HEK293 (cell line): ENCODE results near the gene IGFBP5.

Experiments used
- CTCF ChIA-PET: fragments of 350-600 bp; formaldehyde crosslinking; extraction: SDS; loops from one replicate; lab custom pipeline; 2021; ENCODE audit warnings: antibody characterized with exemption; lab: Yijun Ruan, JAX
- POLR2A ChIA-PET: fragments of 300-600 bp; formaldehyde crosslinking; extraction: SDS; loops from one replicate; lab custom pipeline; 2020; ENCODE audit warnings: antibody characterized with exemption, inconsistent platforms; lab: Yijun Ruan, JAX
- H3K27ac ChIP-seq: fragments of 200-500 bp; sonication (Bioruptor generic); 2 replicates; pipeline ENCODE4 v1.5.1; 2014; ENCODE audit warnings: low read depth, low read length, control low read depth, inconsistent platforms; ENCODE audit errors: extremely low read depth
- H3K36me3 ChIP-seq, 2 experiments: fragments of 200-500 bp in 1 of 2; sonication (Bioruptor generic) in 1 of 2; 1 replicate in 1 of 2; 2 replicates in 1 of 2; pipeline ENCODE4 v1.5.1; 2014 to 2017; ENCODE audit warnings: inconsistent platforms in 2 of 2, low read length in 2 of 2; ENCODE audit not compliant: control insufficient read depth in 2 of 2, insufficient read depth in 1 of 2
- H3K4me1 ChIP-seq: fragments of 200-500 bp; sonication (Bioruptor generic); 2 replicates; pipeline ENCODE4 v1.5.1; 2014; ENCODE audit warnings: mild to moderate bottlenecking, low read length, inconsistent platforms; ENCODE audit not compliant: control insufficient read depth, insufficient read depth
- H3K4me3 ChIP-seq: 2 replicates; pipeline ENCODE4 v1.5.1; 2011; ENCODE audit warnings: low read depth, mild to moderate bottlenecking, control low read depth, low read length, moderate library complexity
- H3K9me3 ChIP-seq: fragments of 200-500 bp; sonication (Bioruptor generic); 2 replicates; pipeline ENCODE4 v1.5.1; 2014; ENCODE audit warnings: low read depth, low read length, inconsistent platforms; ENCODE audit not compliant: control insufficient read depth, insufficient read depth
- GLIS1 ChIP-seq: fragments of 450-650 bp; formaldehyde crosslinking; IDR thresholded peaks from 2 replicates; pipeline ENCODE4 v1.5.1; 2016; ENCODE audit warnings: missing biosample characterization, missing genetic modification characterization
- HOXD13 ChIP-seq: sonication (generic); formaldehyde crosslinking; IDR thresholded peaks from 2 replicates; pipeline ENCODE4 v1.8.0; 2022; ENCODE audit warnings: missing genetic modification reagents, borderline replicate concordance
- KLF16 ChIP-seq: fragments of 450-650 bp; formaldehyde crosslinking; IDR thresholded peaks from 2 replicates; pipeline ENCODE4 v1.5.1; 2017; ENCODE audit warnings: missing biosample characterization, missing genetic modification characterization
- KLF8 ChIP-seq: fragments of 450-650 bp; formaldehyde crosslinking; IDR thresholded peaks from 2 replicates; pipeline ENCODE4 v1.5.1; 2016; ENCODE audit warnings: missing biosample characterization, missing genetic modification characterization
- OSR2 ChIP-seq: fragments of 450-650 bp; formaldehyde crosslinking; IDR thresholded peaks from 2 replicates; pipeline ENCODE4 v1.5.1; 2016; ENCODE audit warnings: missing biosample characterization, missing genetic modification characterization
- REPIN1 ChIP-seq: fragments of 450-650 bp; formaldehyde crosslinking; IDR thresholded peaks from 2 replicates; pipeline ENCODE4 v1.5.1; 2017; ENCODE audit warnings: missing biosample characterization, missing genetic modification characterization, low read depth
- SCRT1 ChIP-seq: fragments of 450-650 bp; formaldehyde crosslinking; IDR thresholded peaks from 2 replicates; pipeline ENCODE4 v1.5.1; 2016; ENCODE audit warnings: missing biosample characterization, missing genetic modification characterization, borderline replicate concordance
- ZBTB20 ChIP-seq: fragments of 450-650 bp; formaldehyde crosslinking; IDR thresholded peaks from 2 replicates; pipeline ENCODE4 v1.5.1; 2016; ENCODE audit warnings: missing biosample characterization, missing genetic modification characterization
- ZBTB21 ChIP-seq: fragments of 450-650 bp; formaldehyde crosslinking; IDR thresholded peaks from 2 replicates; pipeline ENCODE4 v1.5.1; 2017; ENCODE audit warnings: missing biosample characterization, missing genetic modification characterization
- ZBTB7A ChIP-seq: fragments of 450-650 bp; formaldehyde crosslinking; IDR thresholded peaks from 2 replicates; pipeline ENCODE4 v1.5.1; 2016; ENCODE audit warnings: low read depth, missing biosample characterization, missing genetic modification characterization
- ZNF274 ChIP-seq, 2 experiments: fragments of 200-500 bp in 1 of 2; fragments of 450-650 bp in 1 of 2; sonication (Bioruptor generic) in 1 of 2; formaldehyde crosslinking in 1 of 2; IDR thresholded peaks; 2 replicates each; pipeline versions ENCODE4 v1.5.1 to v1.6.1; 2014 to 2016; ENCODE audit warnings: borderline replicate concordance in 1 of 2, inconsistent platforms in 1 of 2, low read length in 1 of 2, missing biosample characterization in 1 of 2, missing genetic modification characterization in 1 of 2
- ZNF280D ChIP-seq: fragments of 450-650 bp; formaldehyde crosslinking; IDR thresholded peaks from 2 replicates; pipeline ENCODE4 v1.5.1; 2016; ENCODE audit warnings: missing biosample characterization, missing genetic modification characterization
- ZNF292 ChIP-seq: fragments of 450-650 bp; formaldehyde crosslinking; IDR thresholded peaks from 2 replicates; pipeline ENCODE4 v1.5.1; 2016; ENCODE audit warnings: low read depth, missing biosample characterization, missing genetic modification characterization, borderline replicate concordance
- ZNF558 ChIP-seq: fragments of 450-650 bp; formaldehyde crosslinking; IDR thresholded peaks from 2 replicates; pipeline ENCODE4 v1.5.1; 2016; ENCODE audit warnings: missing biosample characterization, missing genetic modification characterization
- ZNF621 ChIP-seq: fragments of 450-650 bp; formaldehyde crosslinking; IDR thresholded peaks from 2 replicates; pipeline ENCODE4 v1.5.1; 2017; ENCODE audit warnings: missing biosample characterization, missing genetic modification characterization
- ZNF629 ChIP-seq: fragments of 450-650 bp; formaldehyde crosslinking; IDR thresholded peaks from 2 replicates; pipeline ENCODE4 v1.5.1; 2017; ENCODE audit warnings: missing biosample characterization, missing genetic modification characterization
- ZNF664 ChIP-seq: fragments of 450-650 bp; formaldehyde crosslinking; IDR thresholded peaks from 2 replicates; pipeline ENCODE4 v1.5.1; 2016; ENCODE audit warnings: missing biosample characterization, missing genetic modification characterization
- ZNF677 ChIP-seq: fragments of 450-650 bp; IDR thresholded peaks from 2 replicates; pipeline ENCODE4 v1.5.0; 2018; ENCODE audit warnings: missing biosample characterization, mild to moderate bottlenecking, missing genetic modification characterization, moderate library complexity
- ZNF792 ChIP-seq: fragments of 450-650 bp; formaldehyde crosslinking; IDR thresholded peaks from 2 replicates; pipeline ENCODE4 v1.5.1; 2016; ENCODE audit warnings: missing biosample characterization, missing genetic modification characterization
- ZSCAN16 ChIP-seq: fragments of 450-650 bp; formaldehyde crosslinking; IDR thresholded peaks from 2 replicates; pipeline ENCODE4 v1.5.1; 2016; ENCODE audit warnings: missing biosample characterization, missing genetic modification characterization
- TF ChIP-seq, protein P1 (sequence below): fragments of 450-650 bp; IDR thresholded peaks from 2 replicates; pipeline ENCODE4 v1.5.1; 2018; ENCODE audit warnings: missing biosample characterization, missing genetic modification characterization
- TF ChIP-seq, protein P2 (sequence below): fragments of 450-650 bp; formaldehyde crosslinking; IDR thresholded peaks from 2 replicates; pipeline ENCODE4 v1.5.1; 2016; ENCODE audit warnings: missing biosample characterization, missing genetic modification characterization
- TF ChIP-seq, protein P3 (sequence below): fragments of 450-650 bp; formaldehyde crosslinking; IDR thresholded peaks from 2 replicates; pipeline ENCODE4 v1.5.1; 2017; ENCODE audit warnings: missing biosample characterization, missing genetic modification characterization
- TF ChIP-seq, protein P4 (sequence below): fragments of 450-650 bp; formaldehyde crosslinking; optimal IDR thresholded peaks from 2 replicates; pipeline ENCODE3; 2016; ENCODE audit warnings: missing biosample characterization, mild to moderate bottlenecking, missing genetic modification characterization

Gene IGFBP5

GRCh38 chr2:216689397-216689796 lies 6.0 kb downstream of the IGFBP5 start:
- Histone ChIP-seq H3K4me1 (peaks cover 13% of the 10 kb centered on the region), H3K27ac (no peak overlapping the region; the same call in 1 of the 2 replicates), H3K4me3 (no peak overlapping the region), H3K36me3 (peaks cover 0 to 15% of the 10 kb centered on the region in 2 experiments; a peak in 1 of 3 replicates), H3K9me3 (no peaks in the 10 kb centered on the region)
- ChIA-PET POLR2A (interaction anchor here (0.6 kb wide), 1 partner anchor 122 kb away, joined by 3 read pairs; no protein-coding TSS in a partner anchor), CTCF (interaction anchor here (0.6 to 1.1 kb wide), 4 partner anchors 9 to 1024 kb away, joined by 3 to 4 read pairs (median 3); no protein-coding TSS in a partner anchor)
- TF ChIP-seq ZNF792 (tag by site-specific recombination) (no peak), HOXD13 (CRISPR knock-in tag) (no peak), ZNF621 (tag by site-specific recombination) (no peak), ZNF280D (no peak)

DNA sequence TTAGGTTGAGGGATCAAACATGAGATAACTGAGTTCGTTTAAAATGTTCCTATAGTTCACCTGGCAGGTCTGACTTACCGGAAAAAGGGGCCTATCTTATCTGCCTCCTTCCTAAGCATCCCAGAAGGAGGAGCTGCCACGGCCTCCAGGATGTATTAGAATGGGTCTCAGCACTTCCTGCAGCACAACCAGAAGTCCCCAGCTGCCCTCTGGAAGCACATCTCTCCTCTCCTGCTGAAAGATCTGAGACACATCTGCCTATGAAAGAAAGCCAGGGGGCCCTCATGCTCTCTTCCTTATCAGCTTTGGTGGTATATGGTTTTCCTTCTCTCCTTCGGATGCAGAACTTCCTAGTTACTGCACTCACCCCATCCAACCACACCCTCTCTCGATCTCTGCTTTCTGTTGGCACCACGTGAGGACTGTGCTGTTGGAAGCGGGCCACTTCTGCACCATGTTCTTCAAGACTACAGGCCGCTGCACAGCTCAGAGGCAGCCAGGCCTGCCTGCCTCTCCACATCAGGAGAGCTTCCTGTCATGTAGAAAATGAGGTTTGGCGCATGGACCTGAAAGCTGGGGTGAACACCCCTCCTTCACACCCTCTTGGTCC lies 6.5 kb downstream of the IGFBP5 start:
- TF ChIP-seq, protein P1, sequence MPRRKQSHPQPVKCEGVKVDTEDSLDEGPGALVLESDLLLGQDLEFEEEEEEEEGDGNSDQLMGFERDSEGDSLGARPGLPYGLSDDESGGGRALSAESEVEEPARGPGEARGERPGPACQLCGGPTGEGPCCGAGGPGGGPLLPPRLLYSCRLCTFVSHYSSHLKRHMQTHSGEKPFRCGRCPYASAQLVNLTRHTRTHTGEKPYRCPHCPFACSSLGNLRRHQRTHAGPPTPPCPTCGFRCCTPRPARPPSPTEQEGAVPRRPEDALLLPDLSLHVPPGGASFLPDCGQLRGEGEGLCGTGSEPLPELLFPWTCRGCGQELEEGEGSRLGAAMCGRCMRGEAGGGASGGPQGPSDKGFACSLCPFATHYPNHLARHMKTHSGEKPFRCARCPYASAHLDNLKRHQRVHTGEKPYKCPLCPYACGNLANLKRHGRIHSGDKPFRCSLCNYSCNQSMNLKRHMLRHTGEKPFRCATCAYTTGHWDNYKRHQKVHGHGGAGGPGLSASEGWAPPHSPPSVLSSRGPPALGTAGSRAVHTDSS: no peak
- TF ChIP-seq ZNF629 (no peak), SCRT1 (no peak), KLF16 (no peak), GLIS1 (tag by site-specific recombination) (no peak), ZSCAN16 (tag by site-specific recombination) (no peak), OSR2 (tag by site-specific recombination) (no peak), ZNF558 (no peak), ZBTB21 (tag by site-specific recombination) (no peak), ZNF274 (IDR thresholded peaks at IDR 0.05; ENCODE audit: low read length) (no peak), ZNF274 (tag by site-specific recombination; IDR thresholded peaks at IDR 0.05; ENCODE audit: borderline replicate concordance) (no peak), ZNF664 (no peak), ZNF677 (tag by site-specific recombination) (no peak), ZBTB20 (tag by site-specific recombination) (no peak), REPIN1 (tag by site-specific recombination) (no peak), KLF8 (no peak), ZNF292 (tag by site-specific recombination) (no peak), ZBTB7A (tag by site-specific recombination) (no peak)
- TF ChIP-seq, protein P2, sequence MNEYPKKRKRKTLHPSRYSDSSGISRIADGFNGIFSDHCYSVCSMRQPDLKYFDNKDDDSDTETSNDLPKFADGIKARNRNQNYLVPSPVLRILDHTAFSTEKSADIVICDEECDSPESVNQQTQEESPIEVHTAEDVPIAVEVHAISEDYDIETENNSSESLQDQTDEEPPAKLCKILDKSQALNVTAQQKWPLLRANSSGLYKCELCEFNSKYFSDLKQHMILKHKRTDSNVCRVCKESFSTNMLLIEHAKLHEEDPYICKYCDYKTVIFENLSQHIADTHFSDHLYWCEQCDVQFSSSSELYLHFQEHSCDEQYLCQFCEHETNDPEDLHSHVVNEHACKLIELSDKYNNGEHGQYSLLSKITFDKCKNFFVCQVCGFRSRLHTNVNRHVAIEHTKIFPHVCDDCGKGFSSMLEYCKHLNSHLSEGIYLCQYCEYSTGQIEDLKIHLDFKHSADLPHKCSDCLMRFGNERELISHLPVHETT (tag by site-specific recombination): no peak
- TF ChIP-seq, protein P3, sequence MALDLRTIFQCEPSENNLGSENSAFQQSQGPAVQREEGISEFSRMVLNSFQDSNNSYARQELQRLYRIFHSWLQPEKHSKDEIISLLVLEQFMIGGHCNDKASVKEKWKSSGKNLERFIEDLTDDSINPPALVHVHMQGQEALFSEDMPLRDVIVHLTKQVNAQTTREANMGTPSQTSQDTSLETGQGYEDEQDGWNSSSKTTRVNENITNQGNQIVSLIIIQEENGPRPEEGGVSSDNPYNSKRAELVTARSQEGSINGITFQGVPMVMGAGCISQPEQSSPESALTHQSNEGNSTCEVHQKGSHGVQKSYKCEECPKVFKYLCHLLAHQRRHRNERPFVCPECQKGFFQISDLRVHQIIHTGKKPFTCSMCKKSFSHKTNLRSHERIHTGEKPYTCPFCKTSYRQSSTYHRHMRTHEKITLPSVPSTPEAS (tag by site-specific recombination): no peak
- TF ChIP-seq, protein P4, sequence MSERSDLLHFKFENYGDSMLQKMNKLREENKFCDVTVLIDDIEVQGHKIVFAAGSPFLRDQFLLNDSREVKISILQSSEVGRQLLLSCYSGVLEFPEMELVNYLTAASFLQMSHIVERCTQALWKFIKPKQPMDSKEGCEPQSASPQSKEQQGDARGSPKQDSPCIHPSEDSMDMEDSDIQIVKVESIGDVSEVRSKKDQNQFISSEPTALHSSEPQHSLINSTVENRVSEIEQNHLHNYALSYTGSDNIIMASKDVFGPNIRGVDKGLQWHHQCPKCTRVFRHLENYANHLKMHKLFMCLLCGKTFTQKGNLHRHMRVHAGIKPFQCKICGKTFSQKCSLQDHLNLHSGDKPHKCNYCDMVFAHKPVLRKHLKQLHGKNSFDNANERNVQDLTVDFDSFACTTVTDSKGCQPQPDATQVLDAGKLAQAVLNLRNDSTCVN: no peak
- peaks cover 13% of the 10 kb centered on the region for H3K4me1 ChIP-seq
- H3K9me3 ChIP-seq: no peaks in the 10 kb centered on the region
- H3K36me3 ChIP-seq: peaks cover 0 to 15% of the 10 kb centered on the region in 2 experiments; a peak in 1 of 3 replicates
- CTCF ChIA-PET: interaction anchor here (0.6 to 1.1 kb wide), 4 partner anchors 23 to 778 kb away, joined by 3 to 5 read pairs (median 4); no protein-coding TSS in a partner anchor
- H3K27ac ChIP-seq: no peak overlapping the region; the same call in 1 of the 2 replicates
- POLR2A ChIA-PET: interaction anchor here (0.6 kb wide), 1 partner anchor 121 kb away, joined by 3 read pairs; no protein-coding TSS in a partner anchor
- H3K4me3 ChIP-seq: no peak overlapping the region
